GM12872 (cell line): ENCODE data around the gene DENND5B.

ENCODE experiments used
- CTCF ChIP-seq: IDR thresholded peaks from 3 replicates; pipeline ENCODE4 v1.5.1; 2011; ENCODE audit warnings: low read depth, mild to moderate bottlenecking, low read length, moderate library complexity; ENCODE audit not compliant: insufficient read depth

DENND5B gene

GRCh38 chr12:31476437-31476836 is 114.5 kb downstream of the DENND5B start:
- no peak for TF ChIP-seq CTCF

GRCh38 chr12:31474751-31475150 is 116.2 kb downstream of the DENND5B start:
- TF ChIP-seq CTCF = no peak

GRCh38 chr12:31471823-31472222 is 119.1 kb downstream of the DENND5B start:
- TF ChIP-seq CTCF = no peak

GRCh38 chr12:31471051-31471450 is 119.9 kb downstream of the DENND5B start:
- no peak for TF ChIP-seq CTCF

- no peak for TF ChIP-seq CTCF
Measured at GRCh38 chr12:31470459-31470858, 120.5 kb downstream of the DENND5B start.

- no peak for TF ChIP-seq CTCF
Measured at GRCh38 chr12:31466768-31467167, 124.2 kb downstream of the DENND5B start.

- TF ChIP-seq CTCF = no peak
Measured at GRCh38 chr12:31465002-31465401, 125.9 kb downstream of the DENND5B start.

- no peak for TF ChIP-seq CTCF
Measured at GRCh38 chr12:31460024-31460423, 130.9 kb downstream of the DENND5B start.
